Smooth muscle cell (in vitro differentiated cells): ENCODE measurements around the gene YAF2. TPM values are rescaled to one million over a fixed set of nuclear protein-coding genes. Genes with fewer than 3 reads are reported as not detected.

Experiments
- DNase-seq: peaks from one replicate; lab custom pipeline; 2025; ENCODE audit not compliant: unreplicated experiment; lab: John Stamatoyannopoulos, UW
- H2AFZ ChIP-seq: fragments of 200-600 bp; sonication (generic); 2 replicates; pipeline ENCODE4 v1.6.0; 2016; ENCODE audit warnings: antibody characterized with exemption, low read depth, mild to moderate bottlenecking
- H3F3A ChIP-seq: fragments of 200-600 bp; sonication (generic); 2 replicates; pipeline ENCODE4 v1.6.0; 2017; ENCODE audit warnings: antibody characterized with exemption, low read depth
- H3K27ac ChIP-seq: fragments of 200-600 bp; sonication (generic); 2 replicates; pipeline ENCODE4 v1.5.1; 2016; ENCODE audit warnings: low read depth, mild to moderate bottlenecking
- H3K27me3 ChIP-seq: fragments of 200-600 bp; sonication (generic); 2 replicates; pipeline ENCODE4 v1.6.1; 2016; ENCODE audit warnings: low read depth, mild to moderate bottlenecking
- H3K36me3 ChIP-seq: fragments of 200-600 bp; sonication (generic); 2 replicates; pipeline ENCODE4 v1.5.1; 2016; ENCODE audit warnings: low read depth
- H3K4me1 ChIP-seq: fragments of 200-600 bp; sonication (generic); 2 replicates; pipeline ENCODE4 v1.5.1; 2016; ENCODE audit warnings: low read depth
- H3K4me2 ChIP-seq: fragments of 200-600 bp; sonication (generic); 2 replicates; pipeline ENCODE4 v1.6.0; 2016; ENCODE audit warnings: mild to moderate bottlenecking
- H3K4me3 ChIP-seq: fragments of 200-600 bp; sonication (generic); 2 replicates; pipeline ENCODE4 v1.5.1; 2016; ENCODE audit warnings: mild to moderate bottlenecking
- H3K79me2 ChIP-seq: fragments of 200-600 bp; sonication (generic); 2 replicates; pipeline ENCODE4 v1.6.0; 2016; ENCODE audit warnings: low read depth, mild to moderate bottlenecking
- H3K9ac ChIP-seq: fragments of 200-600 bp; sonication (generic); 2 replicates; pipeline ENCODE4 v1.6.0; 2016; ENCODE audit warnings: low read depth
- H3K9me3 ChIP-seq: fragments of 200-600 bp; sonication (generic); replicated peaks from 2 replicates; pipeline ENCODE4 v1.5.1; 2016; ENCODE audit warnings: low read depth
- H4K20me1 ChIP-seq: fragments of 200-600 bp; sonication (generic); 2 replicates; pipeline ENCODE4 v1.6.0; 2016; ENCODE audit warnings: low read depth
- WGBS: methylation state at CpG from one replicate; pipeline ENCODE4 v1.1.7; 2016; ENCODE audit warnings: low lambda C conversion rate; 5-methylcytosine and 5-hydroxymethylcytosine counted together
- polyA plus RNA-seq: library from polyadenylated mRNA; unstranded; fragments of >200 nt; fragmentation: Nextera tagmentation; extraction: Ambion mirVana; gene quantifications from 2 replicates; pipeline ENCODE4 v1.2.1, GENCODE V29; 2016
- total RNA-seq: library from RNA; depleted of rRNA; stranded (reverse); fragments of >200 nt; gene quantifications from 2 replicates; pipeline ENCODE4 v1.2.3, GENCODE V29; 2014
- TF ChIP-seq, protein P1 (sequence below): fragments of 200-600 bp; sonication (generic); IDR thresholded peaks from 2 replicates; pipeline ENCODE4 v1.5.1; 2017; ENCODE audit warnings: borderline replicate concordance, mild to moderate bottlenecking, antibody characterized with exemption; ENCODE audit not compliant: insufficient read depth, poor library complexity, severe bottlenecking

Gene YAF2
- total and polyA plus RNA-seq, 2 experiments from 2014 or later: 21.1 to 25.0 TPM

DNA sequence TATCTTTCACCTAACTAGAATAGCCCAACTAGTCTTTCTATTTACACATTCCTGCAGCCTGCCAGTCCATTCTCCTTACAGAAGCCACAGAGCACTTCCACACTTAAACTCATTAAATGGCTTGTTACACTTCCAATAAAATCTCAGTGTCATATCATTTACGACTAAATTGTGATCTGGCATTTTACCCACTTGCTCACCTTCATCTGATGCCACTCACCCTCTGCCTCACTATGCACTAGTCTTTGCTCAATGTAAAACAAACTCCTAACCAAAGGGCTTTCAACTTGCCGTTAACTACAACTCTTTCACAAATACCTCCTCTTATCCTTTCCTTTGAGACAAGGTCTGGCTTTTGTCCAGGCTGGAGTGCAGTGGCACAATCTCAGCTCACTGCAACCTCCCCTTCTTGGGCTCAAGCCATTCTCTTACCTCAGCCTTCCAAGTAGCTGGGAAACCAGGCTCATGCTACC lies 24.1 kb downstream of the YAF2 start:
- H3K79me2 ChIP-seq: peaks cover 27% of the 10 kb centered on the region
- no peak overlapping the region for H2AFZ ChIP-seq
- peaks cover 58% of the 10 kb centered on the region for H4K20me1 ChIP-seq
- 19% methylated on average over 2 of the region's 2 CpGs for WGBS
- H3K27me3 ChIP-seq: no peaks in the 10 kb centered on the region
- H3K9me3 ChIP-seq: no peaks in the 10 kb centered on the region
- H3K4me1 ChIP-seq: peaks cover 20% of the 10 kb centered on the region
- H3K27ac ChIP-seq: no peak overlapping the region
- no peak overlapping the region for H3K9ac ChIP-seq
- no peaks in the 10 kb centered on the region for H3K36me3 ChIP-seq
- H3F3A ChIP-seq: no peaks in the 10 kb centered on the region
- no peak overlapping the region for H3K4me2 ChIP-seq
- TF ChIP-seq, protein P1, sequence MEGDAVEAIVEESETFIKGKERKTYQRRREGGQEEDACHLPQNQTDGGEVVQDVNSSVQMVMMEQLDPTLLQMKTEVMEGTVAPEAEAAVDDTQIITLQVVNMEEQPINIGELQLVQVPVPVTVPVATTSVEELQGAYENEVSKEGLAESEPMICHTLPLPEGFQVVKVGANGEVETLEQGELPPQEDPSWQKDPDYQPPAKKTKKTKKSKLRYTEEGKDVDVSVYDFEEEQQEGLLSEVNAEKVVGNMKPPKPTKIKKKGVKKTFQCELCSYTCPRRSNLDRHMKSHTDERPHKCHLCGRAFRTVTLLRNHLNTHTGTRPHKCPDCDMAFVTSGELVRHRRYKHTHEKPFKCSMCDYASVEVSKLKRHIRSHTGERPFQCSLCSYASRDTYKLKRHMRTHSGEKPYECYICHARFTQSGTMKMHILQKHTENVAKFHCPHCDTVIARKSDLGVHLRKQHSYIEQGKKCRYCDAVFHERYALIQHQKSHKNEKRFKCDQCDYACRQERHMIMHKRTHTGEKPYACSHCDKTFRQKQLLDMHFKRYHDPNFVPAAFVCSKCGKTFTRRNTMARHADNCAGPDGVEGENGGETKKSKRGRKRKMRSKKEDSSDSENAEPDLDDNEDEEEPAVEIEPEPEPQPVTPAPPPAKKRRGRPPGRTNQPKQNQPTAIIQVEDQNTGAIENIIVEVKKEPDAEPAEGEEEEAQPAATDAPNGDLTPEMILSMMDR: no peak
- DNase-seq: no peak
- no peak overlapping the region for H3K4me3 ChIP-seq

DNA sequence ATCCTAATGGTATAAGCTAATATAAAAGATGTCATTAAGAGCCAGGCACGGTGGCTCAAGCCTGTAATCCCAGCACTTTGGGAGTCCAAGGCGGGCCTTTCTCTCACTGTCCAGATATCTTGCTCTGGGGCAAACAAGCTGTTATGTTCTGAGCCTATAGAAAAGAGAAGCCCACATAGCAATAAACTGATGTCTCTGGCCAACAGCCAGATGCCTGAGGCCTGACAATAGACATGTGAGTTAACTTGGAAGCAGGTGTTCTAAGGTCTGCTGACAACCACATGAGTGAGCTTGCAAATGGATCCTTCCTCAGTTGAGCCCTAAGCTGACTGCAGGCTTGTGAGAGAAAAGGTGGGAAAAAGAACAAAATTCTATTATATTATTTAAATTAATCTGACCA lies 25.0 kb downstream of the YAF2 start:
- DNase-seq: no peak
- WGBS: 55% methylated on average over 2 of the region's 2 CpGs

DNA sequence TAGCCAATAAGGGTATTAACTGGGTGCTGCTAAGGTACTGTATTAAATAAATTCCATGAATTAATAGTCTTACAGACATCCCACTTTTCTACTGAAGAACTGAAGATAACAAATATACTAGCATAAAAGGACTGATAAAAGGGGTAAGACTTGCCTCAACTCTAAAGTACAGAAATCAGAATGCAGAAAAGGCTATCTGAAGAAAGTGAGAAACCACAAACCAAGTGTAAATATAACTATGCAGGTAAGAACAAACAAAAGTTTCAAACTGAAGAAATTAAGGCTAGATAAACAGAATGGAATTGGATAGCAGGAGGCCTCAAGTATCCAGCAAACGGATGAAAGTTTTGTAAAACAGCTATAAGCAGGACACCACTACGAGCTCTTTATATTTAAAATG lies 29.5 kb downstream of the YAF2 start:
- Histone ChIP-seq H3K4me2 (no peak overlapping the region), H3K27me3 (no peaks in the 10 kb centered on the region), H3K79me2 (peaks cover 1% of the 10 kb centered on the region), H3K36me3 (no peaks in the 10 kb centered on the region), H3K4me1 (peaks cover 6% of the 10 kb centered on the region), H2AFZ (no peak overlapping the region), H3K9me3 (no peaks in the 10 kb centered on the region), H3K9ac (no peak overlapping the region), H4K20me1 (peaks cover 33% of the 10 kb centered on the region), H3F3A (no peaks in the 10 kb centered on the region), H3K4me3 (no peak overlapping the region), H3K27ac (no peak overlapping the region)
- no peak for DNase-seq
- TF ChIP-seq, protein P1: no peak
- WGBS: 100% methylated on average over 2 of the region's 2 CpGs

More for the DNA sequence above, 25.0 kb downstream of the YAF2 start:
- Histone ChIP-seq H3K27me3 (no peaks in the 10 kb centered on the region), H3K4me2 (no peak overlapping the region), H3K4me1 (peaks cover 20% of the 10 kb centered on the region), H3K36me3 (no peaks in the 10 kb centered on the region), H3K79me2 (peaks cover 18% of the 10 kb centered on the region), H3K9me3 (no peaks in the 10 kb centered on the region), H3K27ac (no peak overlapping the region), H4K20me1 (peaks cover 58% of the 10 kb centered on the region), H3K9ac (no peak overlapping the region), H3F3A (no peaks in the 10 kb centered on the region), H3K4me3 (no peak overlapping the region), H2AFZ (no peak overlapping the region)
- TF ChIP-seq, protein P1: no peak

DNA sequence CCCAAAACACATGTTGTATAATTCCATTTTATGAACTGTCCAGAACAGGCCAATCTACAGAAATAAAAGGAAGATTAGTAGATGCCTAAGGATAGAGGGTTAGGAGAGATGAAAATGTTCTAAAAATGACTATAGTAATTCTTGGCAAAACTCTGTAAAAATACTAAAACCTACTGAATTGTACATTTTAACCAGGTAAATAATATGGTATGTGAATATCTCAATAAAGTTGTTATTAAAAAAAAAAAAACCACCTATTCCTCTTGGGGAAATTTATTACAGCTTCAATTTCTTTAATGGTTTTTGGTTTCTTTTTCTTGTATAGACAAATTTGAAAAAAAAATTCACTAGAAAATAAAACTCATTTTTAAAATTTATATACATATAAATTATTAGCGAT lies 33.2 kb downstream of the YAF2 start:
- no peak overlapping the region for H3K27ac ChIP-seq
- no peaks in the 10 kb centered on the region for H3K27me3 ChIP-seq
- H2AFZ ChIP-seq: no peak overlapping the region
- no peaks in the 10 kb centered on the region for H3K79me2 ChIP-seq
- no peak for DNase-seq
- H3K4me1 ChIP-seq: no peaks in the 10 kb centered on the region
- no peak overlapping the region for H3K9ac ChIP-seq
- H3K9me3 ChIP-seq: no peaks in the 10 kb centered on the region
- H3K4me3 ChIP-seq: no peak overlapping the region
- 100% methylated on average over 1 of the region's 1 CpG for WGBS
- TF ChIP-seq, protein P1: no peak
- peaks cover 46% of the 10 kb centered on the region for H4K20me1 ChIP-seq
- H3K4me2 ChIP-seq: no peak overlapping the region
- H3F3A ChIP-seq: no peaks in the 10 kb centered on the region
- H3K36me3 ChIP-seq: no peaks in the 10 kb centered on the region
